ENCODE measurements around the gene KLK3.

The KLK3 gene

GRCh38 chr19:50823389-50824042 is 31.2 kb upstream of the KLK3 start, which contains the start of gene KLK1:
Gene KLK1, minus strand, starts transcription at chr19:50823787. Its CDS starts 39 bp downstream, at chr19:50823748.
- TF ChIP-seq, protein P1, sequence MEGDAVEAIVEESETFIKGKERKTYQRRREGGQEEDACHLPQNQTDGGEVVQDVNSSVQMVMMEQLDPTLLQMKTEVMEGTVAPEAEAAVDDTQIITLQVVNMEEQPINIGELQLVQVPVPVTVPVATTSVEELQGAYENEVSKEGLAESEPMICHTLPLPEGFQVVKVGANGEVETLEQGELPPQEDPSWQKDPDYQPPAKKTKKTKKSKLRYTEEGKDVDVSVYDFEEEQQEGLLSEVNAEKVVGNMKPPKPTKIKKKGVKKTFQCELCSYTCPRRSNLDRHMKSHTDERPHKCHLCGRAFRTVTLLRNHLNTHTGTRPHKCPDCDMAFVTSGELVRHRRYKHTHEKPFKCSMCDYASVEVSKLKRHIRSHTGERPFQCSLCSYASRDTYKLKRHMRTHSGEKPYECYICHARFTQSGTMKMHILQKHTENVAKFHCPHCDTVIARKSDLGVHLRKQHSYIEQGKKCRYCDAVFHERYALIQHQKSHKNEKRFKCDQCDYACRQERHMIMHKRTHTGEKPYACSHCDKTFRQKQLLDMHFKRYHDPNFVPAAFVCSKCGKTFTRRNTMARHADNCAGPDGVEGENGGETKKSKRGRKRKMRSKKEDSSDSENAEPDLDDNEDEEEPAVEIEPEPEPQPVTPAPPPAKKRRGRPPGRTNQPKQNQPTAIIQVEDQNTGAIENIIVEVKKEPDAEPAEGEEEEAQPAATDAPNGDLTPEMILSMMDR (IDR thresholded peaks at IDR 0.05; ENCODE audit: low read depth, low read length), result no peak
- H3K4me3 ChIP-seq (ENCODE audit: low read depth, low read length), result no peak within 1 kb of the TSS

- TF ChIP-seq, protein P1 (IDR thresholded peaks at IDR 0.05; ENCODE audit: low read depth, low read length), result no peak
- no peak overlapping the region for H3K4me3 ChIP-seq (ENCODE audit: low read depth, low read length)
Measured at GRCh38 chr19:50826492-50827240, 28.0 kb upstream of the KLK3 start.

- H3K4me3 ChIP-seq (ENCODE audit: low read depth, low read length), result no peak overlapping the region
- TF ChIP-seq, protein P1 (IDR thresholded peaks at IDR 0.05; ENCODE audit: low read depth, low read length), result no peak
Measured at GRCh38 chr19:50827476-50827875, 27.2 kb upstream of the KLK3 start.

GRCh38 chr19:50829801-50830200 is 24.9 kb upstream of the KLK3 start:
- TF ChIP-seq, protein P1 (IDR thresholded peaks at IDR 0.05; ENCODE audit: low read depth, low read length), result no peak
- no peak overlapping the region for H3K4me3 ChIP-seq (ENCODE audit: low read depth, low read length)

DNA sequence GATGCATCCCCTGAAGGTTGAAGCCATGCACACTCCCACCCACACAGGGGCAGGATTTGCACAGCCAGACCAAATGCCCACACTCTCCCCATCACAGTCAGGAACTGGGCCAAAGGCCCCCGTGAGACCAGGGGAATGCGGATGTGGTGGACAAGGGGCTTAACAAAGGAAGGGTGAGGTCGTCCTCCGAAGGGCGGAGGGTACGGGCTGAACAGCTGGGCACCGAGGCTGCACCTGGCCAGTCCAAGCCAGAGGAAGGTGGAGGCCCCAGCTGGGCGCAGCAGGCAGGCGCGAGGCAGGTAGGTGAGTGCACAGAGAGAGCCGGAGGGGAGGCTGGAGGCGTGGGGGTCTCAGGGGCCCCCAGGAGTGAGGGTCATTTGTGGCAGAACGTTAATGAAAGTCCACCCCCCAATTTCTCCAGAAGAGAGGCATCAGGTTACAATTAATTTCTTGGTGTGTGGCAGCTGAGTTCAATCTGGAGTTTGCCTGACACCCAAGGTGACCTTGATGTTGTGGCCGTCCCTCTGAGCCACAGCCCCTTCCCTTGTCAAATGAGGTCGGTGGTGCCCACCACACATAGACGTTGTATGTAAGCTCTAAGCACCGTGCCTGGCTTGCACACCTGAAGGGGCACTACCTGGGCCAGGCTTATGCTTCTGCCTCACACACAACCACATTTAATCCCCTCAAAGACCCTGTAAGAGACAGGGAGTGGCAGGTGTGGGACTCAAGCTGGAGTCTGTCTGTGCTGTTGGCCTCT is 24.3 kb upstream of the KLK3 start:
- no peak overlapping the region for H3K4me3 ChIP-seq (ENCODE audit: low read depth, low read length)
- TF ChIP-seq, protein P1 (IDR thresholded peaks at IDR 0.05; ENCODE audit: low read depth, low read length), result no peak

- TF ChIP-seq, protein P1 (IDR thresholded peaks at IDR 0.05; ENCODE audit: low read depth, low read length), result no peak
- H3K4me3 ChIP-seq (ENCODE audit: low read depth, low read length), result no peak overlapping the region
Measured at GRCh38 chr19:50831026-50831396, 23.7 kb upstream of the KLK3 start.

Data from WI38 (cell line).